ENCODE measurements around the gene HOXA11.

Gene HOXA11

DNA sequence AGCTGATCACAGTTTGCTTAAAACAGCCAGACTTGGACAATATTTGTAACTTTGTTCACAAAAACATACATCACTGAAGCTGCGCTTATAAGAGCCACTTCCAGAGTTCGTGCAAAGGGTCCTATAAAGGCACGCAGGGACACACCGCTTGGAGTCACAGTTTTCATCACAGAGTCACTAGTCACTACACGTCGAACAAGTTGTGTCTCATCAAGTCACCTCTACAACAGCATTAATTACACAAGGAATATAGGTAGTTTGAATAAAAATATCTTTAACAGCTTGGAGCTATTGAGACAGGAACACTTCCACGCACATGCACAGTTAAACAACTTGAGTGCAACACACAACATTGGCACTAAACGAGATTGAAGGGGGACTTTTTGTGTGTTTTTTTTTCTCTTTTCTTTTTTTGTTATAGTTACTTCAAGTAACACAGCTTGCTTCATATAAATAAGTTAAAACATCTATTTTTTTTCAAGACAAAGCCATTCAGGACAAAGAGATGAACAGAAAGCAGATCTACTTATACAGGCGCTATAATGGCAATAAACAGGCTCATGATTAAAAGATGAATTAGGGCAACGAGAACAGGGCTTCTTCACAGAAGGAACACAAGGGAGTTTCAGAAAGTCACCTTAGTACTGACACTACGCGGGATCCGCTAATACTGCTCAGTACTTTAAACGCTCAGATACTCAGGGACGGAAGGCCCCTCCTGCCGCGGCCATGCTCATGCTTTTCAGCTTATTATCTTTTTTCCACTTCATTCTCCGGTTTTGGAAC is 43.7 kb downstream of the HOXA11 start:
- H3K27ac Mint-ChIP-seq, result no peak overlapping the region
- H3K9me3 Mint-ChIP-seq, result no peaks in the 10 kb centered on the region
- ATAC-seq (replicated peaks) (no peak), DNase-seq (no peak)
- H3K4me1 Mint-ChIP-seq (ENCODE audit: low read depth in 2 of 2), result no peaks in the 10 kb centered on the region
- H3K27me3 Mint-ChIP-seq, result peaks cover 50 to 66% of the 10 kb centered on the region in 2 donors
- no peaks in the 10 kb centered on the region for H3K36me3 Mint-ChIP-seq (ENCODE audit: insufficient read depth)
- H3K4me3 Mint-ChIP-seq, result no peak overlapping the region

DNA sequence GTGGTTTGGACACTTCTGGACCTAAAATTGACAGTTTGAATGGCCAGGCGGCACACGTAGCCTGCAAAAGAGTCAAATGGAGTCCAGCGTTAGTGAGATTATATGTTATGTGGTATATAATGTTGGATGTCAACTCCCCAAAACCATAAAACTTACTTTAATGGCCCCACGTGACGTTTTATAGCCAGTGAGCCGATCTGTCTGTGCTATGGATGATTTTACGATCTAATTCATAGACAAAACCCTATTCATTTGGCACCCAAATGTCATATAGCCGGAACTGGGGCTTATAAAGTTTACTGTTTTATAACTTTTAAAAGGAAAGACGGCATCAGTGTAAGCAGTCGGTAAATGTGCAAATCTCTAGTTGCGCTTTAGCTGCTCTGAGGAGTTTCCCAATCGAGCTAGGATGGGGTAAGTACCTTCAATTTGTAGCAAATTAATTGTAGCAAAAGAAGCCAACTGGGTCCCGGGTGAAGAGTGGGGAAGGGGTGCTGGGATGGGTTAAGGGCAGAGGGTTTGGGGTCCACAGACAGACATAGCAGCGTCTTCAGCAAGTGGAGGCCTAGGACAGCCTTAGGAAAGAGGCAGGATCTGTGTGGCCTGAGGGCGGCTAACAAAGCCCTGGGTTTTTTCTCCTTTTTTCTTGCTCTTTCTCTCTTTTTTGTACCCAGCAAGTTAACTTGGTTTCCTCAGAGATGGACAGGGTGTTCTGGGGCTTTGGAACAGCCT is 44.7 kb downstream of the HOXA11 start:
- H3K9me3 Mint-ChIP-seq, result no peaks in the 10 kb centered on the region
- ATAC-seq (replicated peaks) (no peak), DNase-seq (no peak)
- no peaks in the 10 kb centered on the region for H3K36me3 Mint-ChIP-seq (ENCODE audit: insufficient read depth)
- no peak overlapping the region for H3K27ac Mint-ChIP-seq
- H3K27me3 Mint-ChIP-seq, result peaks cover 51 to 66% of the 10 kb centered on the region in 2 donors
- H3K4me1 Mint-ChIP-seq (ENCODE audit: low read depth in 2 of 2), result no peaks in the 10 kb centered on the region
- H3K4me3 Mint-ChIP-seq, result no peak overlapping the region

DNA sequence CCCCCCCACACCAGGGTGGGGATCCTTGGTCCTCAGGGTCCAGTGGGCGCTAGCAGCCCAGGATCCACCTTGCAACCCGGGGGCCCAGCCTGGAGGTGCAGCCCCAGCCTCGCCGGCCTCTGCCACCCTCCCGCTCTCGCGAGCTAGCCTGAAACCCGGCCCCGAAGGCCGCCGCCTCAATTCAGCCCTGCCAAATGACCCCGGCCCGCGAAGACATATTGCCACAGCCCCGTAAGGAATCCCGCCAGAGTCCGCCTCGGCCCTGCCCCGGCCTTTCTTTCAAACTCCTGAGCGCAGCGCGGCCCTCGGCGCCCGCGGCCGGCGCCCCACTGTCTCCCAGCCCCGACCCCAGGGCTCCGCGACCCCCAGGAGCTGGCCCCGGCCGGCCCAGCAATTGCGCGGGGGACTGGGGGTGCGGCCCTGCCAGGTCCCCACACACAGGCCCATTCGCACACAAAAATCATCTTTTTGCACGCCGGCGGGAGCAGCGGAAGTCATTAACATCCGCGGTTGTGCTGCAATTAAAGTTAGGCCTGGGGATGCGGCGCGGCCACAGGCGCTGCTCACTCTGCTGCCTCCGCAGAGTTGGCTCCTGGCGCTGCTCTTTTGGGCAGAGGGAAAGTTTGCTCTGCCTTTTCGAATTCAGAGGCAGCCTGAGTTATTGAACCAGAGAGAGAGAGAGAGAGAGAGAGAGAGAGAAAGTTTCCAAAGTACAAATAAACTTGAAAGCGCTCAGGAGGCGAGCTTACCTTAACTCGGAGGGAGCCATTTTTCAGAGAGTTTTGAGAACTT is 45.5 kb downstream of the HOXA11 start:
- peaks cover 53 to 66% of the 10 kb centered on the region in 2 donors for H3K27me3 Mint-ChIP-seq
- no peaks in the 10 kb centered on the region for H3K36me3 Mint-ChIP-seq (ENCODE audit: insufficient read depth)
- DNase-seq (no peak), ATAC-seq (replicated peaks) (no peak)
- H3K9me3 Mint-ChIP-seq, result no peaks in the 10 kb centered on the region
- H3K4me1 Mint-ChIP-seq (ENCODE audit: low read depth in 2 of 2), result no peaks in the 10 kb centered on the region
- H3K4me3 Mint-ChIP-seq, result no peak overlapping the region
- no peak overlapping the region for H3K27ac Mint-ChIP-seq

DNA sequence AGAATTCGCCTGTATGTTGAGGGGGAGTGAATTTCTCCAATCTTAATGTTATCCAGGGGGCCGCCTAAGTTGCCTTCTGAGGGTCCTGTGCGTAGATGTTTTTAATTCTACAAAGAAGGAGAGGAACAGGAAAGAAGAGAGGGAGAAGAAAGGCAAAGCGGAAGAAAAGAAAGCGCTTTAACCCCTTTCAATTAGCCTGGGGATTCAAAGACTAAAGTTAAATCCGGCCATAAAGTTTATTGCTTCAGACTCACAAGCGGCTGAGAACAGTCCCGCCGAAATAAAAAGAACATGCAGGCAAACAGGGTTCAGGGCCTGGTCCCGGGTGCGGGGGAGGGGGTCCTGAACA is 46.1 kb downstream of the HOXA11 start:
- Mint-ChIP-seq H3K4me1 (ENCODE audit: low read depth in 2 of 2) (no peaks in the 10 kb centered on the region), H3K36me3 (ENCODE audit: insufficient read depth) (no peaks in the 10 kb centered on the region), H3K27ac (no peak overlapping the region), H3K4me3 (no peak overlapping the region), H3K27me3 (peaks cover 59 to 72% of the 10 kb centered on the region in 2 donors), H3K9me3 (no peaks in the 10 kb centered on the region)
- ATAC-seq (replicated peaks) (no peak), DNase-seq (no peak)

DNA sequence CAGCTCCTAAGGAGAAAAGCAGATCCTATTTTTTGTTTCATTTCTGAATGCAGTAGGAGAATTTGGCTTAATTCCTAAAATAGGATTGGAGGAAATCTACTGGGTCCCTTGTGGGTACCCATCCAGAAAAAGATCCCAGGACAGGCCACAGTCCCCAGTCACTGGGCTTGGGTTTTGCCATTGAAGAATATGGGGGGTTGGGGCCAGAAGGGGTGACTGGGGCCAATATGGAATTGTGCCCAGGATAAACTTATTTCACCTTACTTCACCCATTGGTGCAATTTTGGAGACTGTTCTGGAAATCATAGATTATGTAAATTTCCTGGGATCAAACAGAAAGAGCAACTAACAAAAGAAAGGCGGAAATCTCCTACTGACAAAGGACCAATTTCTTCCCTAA is 46.6 kb downstream of the HOXA11 start:
- H3K36me3 Mint-ChIP-seq (ENCODE audit: insufficient read depth), result no peaks in the 10 kb centered on the region
- peaks cover 64 to 77% of the 10 kb centered on the region in 2 donors for H3K27me3 Mint-ChIP-seq
- H3K4me3 Mint-ChIP-seq, result no peak overlapping the region
- H3K9me3 Mint-ChIP-seq, result no peaks in the 10 kb centered on the region
- no peak overlapping the region for H3K27ac Mint-ChIP-seq
- H3K4me1 Mint-ChIP-seq (ENCODE audit: low read depth in 2 of 2), result no peaks in the 10 kb centered on the region
- DNase-seq (no peak), ATAC-seq (replicated peaks) (no peak)

DNA sequence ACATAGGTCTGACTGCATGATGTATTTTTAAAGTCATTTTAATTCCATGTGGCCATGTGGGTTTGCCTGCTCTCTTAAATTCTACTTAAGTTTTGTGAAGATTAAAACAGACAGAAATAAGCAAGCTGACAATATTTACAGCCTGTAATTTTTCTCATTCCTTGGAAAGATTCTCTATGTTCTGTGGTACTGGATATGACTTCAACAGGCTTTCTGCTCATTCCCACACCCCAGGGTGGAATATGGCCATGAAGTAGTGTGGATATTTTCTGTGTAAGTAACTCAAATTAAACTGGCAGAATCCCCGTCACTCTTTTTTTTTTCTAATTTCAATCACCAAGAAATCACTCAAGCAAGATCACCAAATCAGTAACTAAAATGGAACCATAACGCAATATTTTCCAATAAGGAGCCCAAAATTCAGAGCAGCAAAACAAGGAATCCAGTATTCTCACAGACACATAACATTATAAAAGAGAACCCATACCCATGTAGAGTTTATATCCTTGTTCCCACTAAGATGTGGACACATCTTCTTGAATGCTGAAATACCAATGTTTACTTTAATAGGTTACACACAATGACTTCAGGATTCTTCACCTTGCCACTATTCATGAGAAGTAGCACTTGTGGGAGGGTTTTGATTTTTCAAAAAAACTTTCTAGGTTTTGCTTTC is 47.3 kb downstream of the HOXA11 start:
- no peak for ATAC-seq (replicated peaks)
- H3K27ac Mint-ChIP-seq, result no peak overlapping the region
- DNase-seq, result no peak
- no peaks in the 10 kb centered on the region for H3K4me1 Mint-ChIP-seq (ENCODE audit: low read depth in 2 of 2)
- no peak overlapping the region for H3K4me3 Mint-ChIP-seq
- no peaks in the 10 kb centered on the region for H3K36me3 Mint-ChIP-seq (ENCODE audit: insufficient read depth)
- peaks cover 69 to 80% of the 10 kb centered on the region in 2 donors for H3K27me3 Mint-ChIP-seq
- H3K9me3 Mint-ChIP-seq, result no peaks in the 10 kb centered on the region

DNA sequence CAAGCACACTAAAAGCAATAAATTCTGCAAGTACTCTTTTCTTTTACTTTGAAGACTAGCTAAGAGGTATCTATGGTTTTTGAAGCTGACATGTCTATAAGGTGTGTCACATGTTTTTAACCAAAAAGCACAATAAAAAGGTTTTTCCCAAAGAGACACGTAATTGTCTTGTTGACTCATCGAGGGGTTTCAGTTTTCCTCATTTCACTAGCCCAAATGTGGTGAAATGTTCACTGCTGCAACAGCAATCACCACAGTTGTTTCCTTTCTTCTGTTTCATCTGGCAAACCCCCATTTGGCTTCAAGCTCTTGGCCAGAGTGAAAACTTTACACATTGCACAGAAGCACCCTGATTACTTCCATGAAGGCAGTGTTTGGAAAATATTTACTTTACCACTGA is 50.6 kb downstream of the HOXA11 start:
- ATAC-seq (replicated peaks), result no peak
- Mint-ChIP-seq H3K4me1 (ENCODE audit: low read depth in 2 of 2) (no peaks in the 10 kb centered on the region), H3K4me3 (no peak overlapping the region), H3K27me3 (peaks cover 64 to 66% of the 10 kb centered on the region in 2 donors), H3K36me3 (ENCODE audit: insufficient read depth) (peaks cover 6% of the 10 kb centered on the region), H3K9me3 (no peaks in the 10 kb centered on the region), H3K27ac (no peak overlapping the region)
- no peak for DNase-seq

DNA sequence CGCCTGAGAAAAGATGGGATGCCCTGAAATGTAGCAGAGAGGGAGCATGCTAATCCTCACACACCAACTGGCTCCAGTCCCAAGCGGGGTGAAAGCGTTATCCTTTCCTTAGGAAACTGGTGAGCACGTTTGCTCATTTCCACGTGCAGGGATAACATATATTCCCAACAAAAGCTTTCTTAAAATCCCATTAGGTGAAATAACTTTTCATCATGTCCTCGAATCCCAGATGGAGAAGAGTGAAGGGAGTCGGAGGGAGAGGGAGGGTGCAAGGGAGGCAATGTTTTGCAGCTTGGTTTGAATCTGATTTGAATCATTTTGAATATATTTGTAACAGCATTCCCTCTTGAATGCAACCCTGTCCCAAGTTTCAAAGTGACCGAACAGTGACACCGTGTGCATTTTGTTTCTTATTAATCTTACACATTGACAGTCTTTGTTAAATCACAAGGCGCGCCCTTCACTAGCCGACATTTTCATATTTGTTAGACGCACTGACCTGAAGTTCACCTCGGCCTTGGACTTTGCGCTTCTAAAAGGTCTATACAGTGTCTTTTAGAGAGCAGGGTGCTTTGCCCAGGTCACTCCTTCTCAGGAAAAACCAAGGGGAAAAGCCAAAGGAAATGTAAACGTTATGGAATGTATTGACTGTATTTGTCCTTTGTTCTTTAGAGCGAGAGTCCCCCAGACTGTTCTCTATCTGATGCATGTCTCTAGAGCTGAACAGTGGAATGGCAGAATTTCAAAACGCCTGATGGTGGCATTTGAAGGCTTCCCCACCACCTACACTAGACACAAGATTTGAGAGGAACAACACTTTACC is 51.4 kb downstream of the HOXA11 start:
- peaks cover 6% of the 10 kb centered on the region for H3K36me3 Mint-ChIP-seq (ENCODE audit: insufficient read depth)
- no peak overlapping the region for H3K4me3 Mint-ChIP-seq
- no peaks in the 10 kb centered on the region for H3K4me1 Mint-ChIP-seq (ENCODE audit: low read depth in 2 of 2)
- DNase-seq (no peak), ATAC-seq (replicated peaks) (no peak)
- peaks cover 67 to 70% of the 10 kb centered on the region in 2 donors for H3K27me3 Mint-ChIP-seq
- H3K27ac Mint-ChIP-seq, result no peak overlapping the region
- H3K9me3 Mint-ChIP-seq, result no peaks in the 10 kb centered on the region

DNA sequence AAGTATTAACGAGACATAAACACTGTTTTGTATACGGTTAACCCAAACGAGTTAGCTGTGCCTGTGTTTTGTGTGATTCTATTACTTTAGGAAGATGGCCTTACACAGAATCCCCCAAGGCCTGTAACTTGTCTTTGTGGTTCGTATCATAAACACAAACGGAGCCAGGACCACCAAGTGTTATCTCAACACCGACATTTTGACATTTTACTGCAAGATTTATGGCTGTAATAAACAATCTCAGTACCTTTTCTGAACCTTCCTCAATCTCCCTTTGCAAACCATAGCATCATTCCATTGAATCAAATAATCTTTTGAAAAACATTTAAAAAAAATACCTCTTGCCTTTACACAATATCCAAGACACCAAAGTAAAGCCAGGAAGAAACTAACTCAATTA is 52.1 kb downstream of the HOXA11 start:
- ATAC-seq (replicated peaks) (no peak), DNase-seq (no peak)
- no peak overlapping the region for H3K27ac Mint-ChIP-seq
- no peaks in the 10 kb centered on the region for H3K4me1 Mint-ChIP-seq (ENCODE audit: low read depth in 2 of 2)
- peaks cover 65 to 68% of the 10 kb centered on the region in 2 donors for H3K27me3 Mint-ChIP-seq
- no peak overlapping the region for H3K4me3 Mint-ChIP-seq
- peaks cover 6% of the 10 kb centered on the region for H3K36me3 Mint-ChIP-seq (ENCODE audit: insufficient read depth)
- H3K9me3 Mint-ChIP-seq, result no peaks in the 10 kb centered on the region

DNA sequence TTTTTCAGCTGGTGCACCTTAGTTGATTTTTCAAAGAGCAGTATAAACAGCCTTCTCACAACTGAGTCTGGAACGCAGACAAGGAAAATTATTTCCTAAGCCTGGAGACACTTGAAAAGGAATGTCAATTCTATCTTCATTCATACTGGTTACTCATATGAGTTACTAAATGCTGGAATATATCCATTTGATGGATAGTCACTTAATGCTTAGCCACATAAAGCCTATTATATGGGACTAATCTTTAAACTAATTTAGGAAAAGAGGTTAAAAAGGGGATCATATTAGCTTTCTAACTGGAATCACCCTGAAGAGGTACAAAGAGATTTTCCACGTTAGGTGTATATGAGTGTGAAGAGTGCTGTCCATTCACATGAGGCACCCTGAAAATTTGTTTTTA is 52.8 kb downstream of the HOXA11 start:
- H3K27me3 Mint-ChIP-seq, result peaks cover 65 to 68% of the 10 kb centered on the region in 2 donors
- H3K27ac Mint-ChIP-seq, result no peak overlapping the region
- no peaks in the 10 kb centered on the region for H3K9me3 Mint-ChIP-seq
- ATAC-seq (replicated peaks) (no peak), DNase-seq (no peak)
- H3K4me1 Mint-ChIP-seq (ENCODE audit: low read depth in 2 of 2), result no peaks in the 10 kb centered on the region
- H3K36me3 Mint-ChIP-seq (ENCODE audit: insufficient read depth), result peaks cover 6% of the 10 kb centered on the region
- peak overlapping the region in 1 of 2 donors; percentile 25 for H3K4me3 Mint-ChIP-seq

DNA sequence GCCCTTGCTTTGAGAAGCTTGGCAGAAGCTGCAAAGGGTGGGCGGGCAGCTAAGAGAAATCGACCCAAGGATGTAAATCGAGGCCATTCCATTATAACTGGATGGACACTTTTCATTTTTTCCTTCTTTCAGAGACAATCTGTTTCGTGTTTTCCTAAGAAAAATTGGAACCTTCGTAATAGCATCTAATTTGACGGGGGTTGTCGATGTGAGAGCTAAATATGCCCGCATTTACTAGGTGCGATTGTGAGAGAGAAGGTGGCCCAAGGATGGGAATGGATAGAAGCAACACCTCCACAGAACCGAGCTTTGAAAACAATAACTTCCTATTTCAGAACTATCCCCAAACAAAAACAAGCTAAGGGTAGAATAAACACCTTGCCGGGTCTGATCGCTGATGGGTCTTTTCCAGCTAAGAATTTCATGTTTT is 53.6 kb downstream of the HOXA11 start:
- Mint-ChIP-seq H3K27me3 (peaks cover 65 to 70% of the 10 kb centered on the region in 2 donors), H3K36me3 (ENCODE audit: insufficient read depth) (peaks cover 6% of the 10 kb centered on the region), H3K27ac (peak overlapping the region in 1 of 2 donors; percentile 6), H3K4me1 (ENCODE audit: low read depth in 2 of 2) (no peaks in the 10 kb centered on the region), H3K4me3 (peak overlapping the region; percentile 59 to 65), H3K9me3 (no peaks in the 10 kb centered on the region)
- DNase-seq, result no peak
- ATAC-seq (replicated peaks), result no peak
